Measurements from ENCODE around the gene CPSF4L. TPM values are rescaled to one million over a fixed set of nuclear protein-coding genes. Genes with fewer than 3 reads are reported as not detected.
A peak's percentile ranks its signal among the peaks of the same experiment; 100 is the strongest.

Gene CPSF4L
- total RNA-seq, 1 experiment from 2014 or later: not detected

- TF ChIP-seq, protein P1, sequence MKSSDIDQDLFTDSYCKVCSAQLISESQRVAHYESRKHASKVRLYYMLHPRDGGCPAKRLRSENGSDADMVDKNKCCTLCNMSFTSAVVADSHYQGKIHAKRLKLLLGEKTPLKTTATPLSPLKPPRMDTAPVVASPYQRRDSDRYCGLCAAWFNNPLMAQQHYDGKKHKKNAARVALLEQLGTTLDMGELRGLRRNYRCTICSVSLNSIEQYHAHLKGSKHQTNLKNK (CRISPR knock-in tag; IDR thresholded peaks at IDR 0.05): no peak
- TF ChIP-seq CTCF (IDR thresholded peaks at IDR 0.05): no peak
- no peak for TF ChIP-seq RELA (CRISPR knock-in tag; IDR thresholded peaks at IDR 0.05; ENCODE audit: borderline replicate concordance)
- no peak for TF ChIP-seq E2F1 (CRISPR knock-in tag; IDR thresholded peaks at IDR 0.05)
- no peak for TF ChIP-seq CBFB (CRISPR knock-in tag; IDR thresholded peaks at IDR 0.05; ENCODE audit: low read depth)
- TF ChIP-seq GABPB1 (CRISPR knock-in tag; IDR thresholded peaks at IDR 0.05): no peak
- TF ChIP-seq JUN (CRISPR knock-in tag; IDR thresholded peaks at IDR 0.05): no peak
- peak; percentile 94 for TF ChIP-seq ZNF423 (CRISPR knock-in tag; IDR thresholded peaks at IDR 0.05)
- TF ChIP-seq, protein P2, sequence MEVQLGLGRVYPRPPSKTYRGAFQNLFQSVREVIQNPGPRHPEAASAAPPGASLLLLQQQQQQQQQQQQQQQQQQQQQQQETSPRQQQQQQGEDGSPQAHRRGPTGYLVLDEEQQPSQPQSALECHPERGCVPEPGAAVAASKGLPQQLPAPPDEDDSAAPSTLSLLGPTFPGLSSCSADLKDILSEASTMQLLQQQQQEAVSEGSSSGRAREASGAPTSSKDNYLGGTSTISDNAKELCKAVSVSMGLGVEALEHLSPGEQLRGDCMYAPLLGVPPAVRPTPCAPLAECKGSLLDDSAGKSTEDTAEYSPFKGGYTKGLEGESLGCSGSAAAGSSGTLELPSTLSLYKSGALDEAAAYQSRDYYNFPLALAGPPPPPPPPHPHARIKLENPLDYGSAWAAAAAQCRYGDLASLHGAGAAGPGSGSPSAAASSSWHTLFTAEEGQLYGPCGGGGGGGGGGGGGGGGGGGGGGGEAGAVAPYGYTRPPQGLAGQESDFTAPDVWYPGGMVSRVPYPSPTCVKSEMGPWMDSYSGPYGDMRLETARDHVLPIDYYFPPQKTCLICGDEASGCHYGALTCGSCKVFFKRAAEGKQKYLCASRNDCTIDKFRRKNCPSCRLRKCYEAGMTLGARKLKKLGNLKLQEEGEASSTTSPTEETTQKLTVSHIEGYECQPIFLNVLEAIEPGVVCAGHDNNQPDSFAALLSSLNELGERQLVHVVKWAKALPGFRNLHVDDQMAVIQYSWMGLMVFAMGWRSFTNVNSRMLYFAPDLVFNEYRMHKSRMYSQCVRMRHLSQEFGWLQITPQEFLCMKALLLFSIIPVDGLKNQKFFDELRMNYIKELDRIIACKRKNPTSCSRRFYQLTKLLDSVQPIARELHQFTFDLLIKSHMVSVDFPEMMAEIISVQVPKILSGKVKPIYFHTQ (CRISPR knock-in tag; IDR thresholded peaks at IDR 0.05): no peak
- TF ChIP-seq EMX1 (CRISPR knock-in tag; IDR thresholded peaks at IDR 0.05): no peak
- TF ChIP-seq OVOL2 (CRISPR knock-in tag; IDR thresholded peaks at IDR 0.05; ENCODE audit: borderline replicate concordance): no peak
- TF ChIP-seq ETV6 (CRISPR knock-in tag; IDR thresholded peaks at IDR 0.05): peak; percentile 82
- no peak for TF ChIP-seq NR2C2 (CRISPR knock-in tag; IDR thresholded peaks at IDR 0.05)
- TF ChIP-seq E2F4 (CRISPR knock-in tag; IDR thresholded peaks at IDR 0.05; ENCODE audit: borderline replicate concordance, low read depth): no peak
- TF ChIP-seq FOXJ3 (CRISPR knock-in tag; IDR thresholded peaks at IDR 0.05; ENCODE audit: borderline replicate concordance): no peak
- TF ChIP-seq ZNF138 (CRISPR knock-in tag; conservative IDR thresholded peaks at IDR 0.05): no peak
- TF ChIP-seq CREB1 (CRISPR knock-in tag; IDR thresholded peaks at IDR 0.05): no peak
- no peak for TF ChIP-seq ZNF219 (CRISPR knock-in tag; IDR thresholded peaks at IDR 0.05; ENCODE audit: borderline replicate concordance)
- no peak for TF ChIP-seq ATF1 (CRISPR knock-in tag; IDR thresholded peaks at IDR 0.05)
- TF ChIP-seq RORB (CRISPR knock-in tag; IDR thresholded peaks at IDR 0.05): no peak
Observed at GRCh38 chr17:73304971-73305812, 43.5 kb upstream of the CPSF4L start (continued).

- Mint-ChIP-seq H3K4me3 (no peak overlapping the region), H3K36me3 (peaks cover 3% of the 10 kb centered on the region; the same call in 1 of the 2 replicates), H3K27me3 (ENCODE audit: low read depth) (no peaks in the 10 kb centered on the region), H3K27ac (no peak overlapping the region), H3K9me3 (no peaks in the 10 kb centered on the region), H3K4me1 (peaks cover 30% of the 10 kb centered on the region)
- CTCF ChIA-PET: interaction anchor here (0.8 to 0.9 kb wide), 2 partner anchors 65 to 66 kb away, joined by 3 to 4 read pairs; no protein-coding TSS in a partner anchor
- POLR2A ChIA-PET: interaction anchor here (0.6 to 0.7 kb wide), 2 partner anchors 23 to 43 kb away, joined by 3 to 5 read pairs; partner anchors contain the start of gene CPSF4L
- no peak for DNase-seq (ENCODE audit: low spot score)
- no peak for ATAC-seq
- TF ChIP-seq PRRX2 (CRISPR knock-in tag; IDR thresholded peaks at IDR 0.05) (no peak), HMGA2 (CRISPR knock-in tag; IDR thresholded peaks at IDR 0.05) (no peak), E2F1 (CRISPR knock-in tag; IDR thresholded peaks at IDR 0.05) (no peak), ATF1 (CRISPR knock-in tag; IDR thresholded peaks at IDR 0.05) (no peak), NR3C1 (CRISPR knock-in tag; conservative IDR thresholded peaks at IDR 0.05; ENCODE audit: low read depth) (no peak)
- TF ChIP-seq, protein P3, sequence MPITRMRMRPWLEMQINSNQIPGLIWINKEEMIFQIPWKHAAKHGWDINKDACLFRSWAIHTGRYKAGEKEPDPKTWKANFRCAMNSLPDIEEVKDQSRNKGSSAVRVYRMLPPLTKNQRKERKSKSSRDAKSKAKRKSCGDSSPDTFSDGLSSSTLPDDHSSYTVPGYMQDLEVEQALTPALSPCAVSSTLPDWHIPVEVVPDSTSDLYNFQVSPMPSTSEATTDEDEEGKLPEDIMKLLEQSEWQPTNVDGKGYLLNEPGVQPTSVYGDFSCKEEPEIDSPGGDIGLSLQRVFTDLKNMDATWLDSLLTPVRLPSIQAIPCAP (CRISPR knock-in tag; IDR thresholded peaks at IDR 0.05): no peak
- TF ChIP-seq, protein P4, sequence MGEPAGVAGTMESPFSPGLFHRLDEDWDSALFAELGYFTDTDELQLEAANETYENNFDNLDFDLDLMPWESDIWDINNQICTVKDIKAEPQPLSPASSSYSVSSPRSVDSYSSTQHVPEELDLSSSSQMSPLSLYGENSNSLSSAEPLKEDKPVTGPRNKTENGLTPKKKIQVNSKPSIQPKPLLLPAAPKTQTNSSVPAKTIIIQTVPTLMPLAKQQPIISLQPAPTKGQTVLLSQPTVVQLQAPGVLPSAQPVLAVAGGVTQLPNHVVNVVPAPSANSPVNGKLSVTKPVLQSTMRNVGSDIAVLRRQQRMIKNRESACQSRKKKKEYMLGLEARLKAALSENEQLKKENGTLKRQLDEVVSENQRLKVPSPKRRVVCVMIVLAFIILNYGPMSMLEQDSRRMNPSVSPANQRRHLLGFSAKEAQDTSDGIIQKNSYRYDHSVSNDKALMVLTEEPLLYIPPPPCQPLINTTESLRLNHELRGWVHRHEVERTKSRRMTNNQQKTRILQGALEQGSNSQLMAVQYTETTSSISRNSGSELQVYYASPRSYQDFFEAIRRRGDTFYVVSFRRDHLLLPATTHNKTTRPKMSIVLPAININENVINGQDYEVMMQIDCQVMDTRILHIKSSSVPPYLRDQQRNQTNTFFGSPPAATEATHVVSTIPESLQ (CRISPR knock-in tag; IDR thresholded peaks at IDR 0.05): no peak
Observed at GRCh38 chr17:73304438-73304837, 42.8 kb upstream of the CPSF4L start.

Data from WTC11 (cell line).